Fibroblast of lung (primary cell): ENCODE results near the gene KAT7. TPM values are rescaled to one million over a fixed set of nuclear protein-coding genes. Genes with fewer than 3 reads are reported as not detected.

ENCODE experiments used
- DNase-seq, 2 donors: peaks; one replicate each; pipeline versions ENCODE4 v3.0.0 to v3.0.0-alpha.2; 2010; ENCODE audit warnings: low read depth in 2 of 2
- H2AFZ ChIP-seq: 2 replicates; pipeline ENCODE4 v1.5.1; 2012; ENCODE audit warnings: low read length, control low read depth, inconsistent platforms
- H3K27ac ChIP-seq: 2 replicates; pipeline ENCODE4 v1.5.1; 2011; ENCODE audit warnings: low read length, control low read depth; ENCODE audit not compliant: insufficient read depth
- H3K27me3 ChIP-seq: 2 replicates; pipeline ENCODE4 v1.5.1; 2011; ENCODE audit warnings: mild to moderate bottlenecking, low read length; ENCODE audit not compliant: control insufficient read depth, insufficient read depth
- H3K36me3 ChIP-seq: 2 replicates; pipeline ENCODE4 v1.5.1; 2011; ENCODE audit warnings: low read length; ENCODE audit not compliant: control insufficient read depth, insufficient read depth
- H3K4me1 ChIP-seq: 2 replicates; pipeline ENCODE4 v1.5.1; 2011; ENCODE audit warnings: low read length; ENCODE audit not compliant: control insufficient read depth, insufficient read depth; ENCODE audit errors: extremely low read depth
- H3K4me2 ChIP-seq: 2 replicates; pipeline ENCODE4 v1.5.1; 2011; ENCODE audit warnings: low read length, control low read depth; ENCODE audit not compliant: insufficient read depth; ENCODE audit errors: extremely low read depth
- H3K4me3 ChIP-seq, 4 experiments: fragments of 200-600 bp in 1 of 4; sonication (generic) in 1 of 4; replicated peaks in 1 of 4; 2 replicates each; pipeline ENCODE4 v1.5.1; 2011 to 2016; ENCODE audit warnings: low read length in 4 of 4, low read depth in 3 of 4, mild to moderate bottlenecking in 3 of 4, control low read depth in 2 of 4, inconsistent platforms in 1 of 4, mixed read lengths in 1 of 4; ENCODE audit not compliant: insufficient read depth in 1 of 4; ENCODE audit errors: control extremely low read depth in 1 of 4
- H3K79me2 ChIP-seq: 2 replicates; pipeline ENCODE4 v1.5.1; 2012; ENCODE audit warnings: mild to moderate bottlenecking, low read length, inconsistent platforms; ENCODE audit not compliant: control insufficient read depth, insufficient read depth
- H3K9ac ChIP-seq: 2 replicates; pipeline ENCODE4 v1.5.1; 2011; ENCODE audit warnings: mild to moderate bottlenecking, low read length, control low read depth; ENCODE audit not compliant: insufficient read depth
- H3K9me3 ChIP-seq: 2 replicates; pipeline ENCODE4 v1.5.1; 2012; ENCODE audit warnings: low read depth, low read length; ENCODE audit not compliant: control insufficient read depth, insufficient read depth
- H4K20me1 ChIP-seq: 2 replicates; pipeline ENCODE4 v1.5.1; 2011; ENCODE audit warnings: low read length; ENCODE audit not compliant: control insufficient read depth, insufficient read depth; ENCODE audit errors: extremely low read depth
- CTCF ChIP-seq, 2 donors: IDR thresholded peaks in 1 of 2; conservative IDR thresholded peaks in 1 of 2; 1 replicate in 1 of 2; 2 replicates in 1 of 2; pipeline ENCODE4 v1.5.1; 2011 to 2012; ENCODE audit warnings: low read length in 2 of 2, control low read depth in 1 of 2, inconsistent platforms in 1 of 2, low read depth in 1 of 2, mild to moderate bottlenecking in 1 of 2
- EZH2 ChIP-seq: IDR thresholded peaks from 2 replicates; pipeline ENCODE4 v1.5.1; 2012; ENCODE audit warnings: low read length, control low read depth, mild to moderate bottlenecking; ENCODE audit errors: missing control alignments
- polyA plus RNA-seq, 2 donors: library from polyadenylated mRNA; depleted of rRNA in 1 of 2; stranded (reverse) in 1 of 2; unstranded in 1 of 2; fragments of >200 nt; gene quantifications; 2 replicates each; pipeline ENCODE4 v1.2.1, GENCODE V29; 2011 to 2012; ENCODE audit warnings: missing spikeins in 1 of 2
- total RNA-seq: library from RNA; depleted of rRNA; stranded (reverse); fragments of >200 nt; gene quantifications from 2 replicates; pipeline ENCODE4 v1.2.1, GENCODE V29; 2014

KAT7 gene
- total and polyA plus RNA-seq, 2 donors (not counting 1 experiment from before 2014, with no cell fraction given), result 25.6 to 35.5 TPM

- DNase-seq, result no peak
- Histone ChIP-seq H3K9me3 (no peaks in the 10 kb centered on the region), H3K27me3 (no peaks in the 10 kb centered on the region), H3K36me3 (no peaks in the 10 kb centered on the region), H4K20me1 (no peaks in the 10 kb centered on the region), H3K27ac (no peak overlapping the region), H3K4me1 (peaks cover 8% of the 10 kb centered on the region), H3K9ac (no peak overlapping the region), H2AFZ (no peak overlapping the region), H3K4me3 (no peak overlapping the region), H3K79me2 (no peaks in the 10 kb centered on the region), H3K4me2 (no peak overlapping the region)
- TF ChIP-seq EZH2 (no peak), CTCF (conservative IDR thresholded peaks at IDR 0.05 in 1 of 2, IDR thresholded peaks at IDR 0.05 in 1 of 2; ENCODE audit: low read depth in 1 of 2, low read length in 2 of 2) (no peak)
Observed at GRCh38 chr17:49779156-49779738, 9.2 kb upstream of the KAT7 start.

- Histone ChIP-seq H3K27me3 (no peaks in the 10 kb centered on the region), H3K9ac (no peak overlapping the region), H3K36me3 (no peaks in the 10 kb centered on the region), H4K20me1 (no peaks in the 10 kb centered on the region), H3K4me2 (no peak overlapping the region), H3K27ac (no peak overlapping the region), H3K4me3 (no peak overlapping the region), H3K9me3 (no peaks in the 10 kb centered on the region), H2AFZ (no peak overlapping the region), H3K4me1 (peaks cover 8% of the 10 kb centered on the region), H3K79me2 (no peaks in the 10 kb centered on the region)
- TF ChIP-seq EZH2 (no peak), CTCF (conservative IDR thresholded peaks at IDR 0.05 in 1 of 2, IDR thresholded peaks at IDR 0.05 in 1 of 2; ENCODE audit: low read depth in 1 of 2, low read length in 2 of 2) (peak; percentile 56 to 71)
- peak; percentile 79 to 98 for DNase-seq
Observed at GRCh38 chr17:49779739-49780231, 8.7 kb upstream of the KAT7 start.

GRCh38 chr17:49783071-49783715 is 5.3 kb upstream of the KAT7 start:
- H3K36me3 ChIP-seq, result no peaks in the 10 kb centered on the region
- H4K20me1 ChIP-seq, result no peaks in the 10 kb centered on the region
- H3K9me3 ChIP-seq, result no peaks in the 10 kb centered on the region
- no peak overlapping the region for H2AFZ ChIP-seq
- no peak for TF ChIP-seq CTCF (conservative IDR thresholded peaks at IDR 0.05 in 1 of 2, IDR thresholded peaks at IDR 0.05 in 1 of 2; ENCODE audit: low read depth in 1 of 2, low read length in 2 of 2)
- TF ChIP-seq EZH2, result no peak
- no peak overlapping the region for H3K4me2 ChIP-seq
- H3K4me1 ChIP-seq, result peaks cover 8% of the 10 kb centered on the region
- H3K9ac ChIP-seq, result no peak overlapping the region
- H3K79me2 ChIP-seq, result no peaks in the 10 kb centered on the region
- DNase-seq, result no peak
- peak overlapping the region in 1 of 4 experiments; percentile 6 for H3K4me3 ChIP-seq
- H3K27me3 ChIP-seq, result no peaks in the 10 kb centered on the region
- no peak overlapping the region for H3K27ac ChIP-seq
